ENCODE measurements around the gene TLCD2.
"Not testable (repeated sequence)": the region's sequence is repeated elsewhere in the genome, so short reads cannot be mapped to it uniquely, and the experiment has no call there.

- TF ChIP-seq CTCF, POLR2A (IDR thresholded peaks at IDR 0.05): not testable (repeated sequence)
These were observed 46.2 kb downstream of the TLCD2 start for GRCh38 chr17:1663934-1664333.
